Activated T-helper 17 cell treated with anti-CD3 and anti-CD28 coated beads, Interleukin-2, amount 50 U/mL, for 72 hours (primary cell): Measurements from ENCODE around the gene NRG3. TPM values are rescaled to one million over a fixed set of nuclear protein-coding genes. Genes with fewer than 3 reads are reported as not detected.
A peak's percentile ranks its signal among the peaks of the same experiment; 100 is the strongest.

Source experiments
- ATAC-seq: fragments of 150-1000 bp; cut with Tn5 transposase; replicated peaks from 2 replicates; pipeline ENCODE4 v1.10.0; 2021; ENCODE audit warnings: mild to moderate bottlenecking, moderate library complexity
- H3K27ac Mint-ChIP-seq: one replicate; pipeline ENCODE4 v1.8.0; 2022; ENCODE audit warnings: mixed read lengths
- H3K27me3 Mint-ChIP-seq: one replicate; pipeline ENCODE4 v1.8.0; 2022; ENCODE audit warnings: mixed read lengths
- H3K36me3 Mint-ChIP-seq: one replicate; pipeline ENCODE4 v1.8.0; 2022; ENCODE audit warnings: low read depth, mild to moderate bottlenecking, mixed read lengths
- H3K4me1 Mint-ChIP-seq: one replicate; pipeline ENCODE4 v1.8.0; 2022; ENCODE audit warnings: mixed read lengths
- H3K4me3 Mint-ChIP-seq: one replicate; pipeline ENCODE4 v1.8.0; 2022; ENCODE audit warnings: mild to moderate bottlenecking, mixed read lengths
- H3K9me3 Mint-ChIP-seq: one replicate; pipeline ENCODE4 v1.8.0; 2022; ENCODE audit warnings: mixed read lengths
- total RNA-seq, 2 donors: library from RNA; stranded (reverse); gene quantifications; one replicate each; pipeline ENCODE4 v1.2.3, GENCODE V29; 2022

NRG3 gene
- total RNA-seq, result not detected

GRCh38 chr10:81874875-81875466, at the start of gene NRG3:
NRG3 (plus strand) TSS chr10:81875194.
- Mint-ChIP-seq H3K27me3 (peaks cover 41% of the 10 kb centered on the region), H3K4me3 (peak within 1 kb of the TSS; percentile 43), H3K27ac (no peak within 1 kb of the TSS), H3K9me3 (peaks cover 4% of the 10 kb centered on the region), H3K36me3 (peaks cover 7% of the 10 kb centered on the region), H3K4me1 (peaks cover 10% of the 10 kb centered on the region)
- no peak for ATAC-seq

- peaks cover 11% of the 10 kb centered on the region for H3K9me3 Mint-ChIP-seq
- no peak for ATAC-seq
- no peaks in the 10 kb centered on the region for H3K36me3 Mint-ChIP-seq
- no peak overlapping the region for H3K4me3 Mint-ChIP-seq
- H3K27me3 Mint-ChIP-seq, result no peaks in the 10 kb centered on the region
- H3K4me1 Mint-ChIP-seq, result no peaks in the 10 kb centered on the region
- no peak overlapping the region for H3K27ac Mint-ChIP-seq
Observed at GRCh38 chr10:81828251-81828650, 46.7 kb upstream of the NRG3 start.

GRCh38 chr10:81831060-81831459, 43.9 kb upstream of the NRG3 start:
- H3K4me1 Mint-ChIP-seq, result no peaks in the 10 kb centered on the region
- ATAC-seq, result no peak
- peaks cover 8% of the 10 kb centered on the region for H3K9me3 Mint-ChIP-seq
- H3K4me3 Mint-ChIP-seq, result no peak overlapping the region
- no peaks in the 10 kb centered on the region for H3K36me3 Mint-ChIP-seq
- H3K27me3 Mint-ChIP-seq, result no peaks in the 10 kb centered on the region
- H3K27ac Mint-ChIP-seq, result no peak overlapping the region

GRCh38 chr10:81838950-81839349, 36.0 kb upstream of the NRG3 start:
- no peak for ATAC-seq
- Mint-ChIP-seq H3K27me3 (no peaks in the 10 kb centered on the region), H3K27ac (no peak overlapping the region), H3K36me3 (no peaks in the 10 kb centered on the region), H3K4me1 (no peaks in the 10 kb centered on the region), H3K9me3 (peaks cover 17% of the 10 kb centered on the region), H3K4me3 (no peak overlapping the region)

GRCh38 chr10:81843042-81843441, 32.0 kb upstream of the NRG3 start:
- ATAC-seq, result no peak
- no peak overlapping the region for H3K4me3 Mint-ChIP-seq
- H3K4me1 Mint-ChIP-seq, result no peaks in the 10 kb centered on the region
- peaks cover 9% of the 10 kb centered on the region for H3K9me3 Mint-ChIP-seq
- H3K36me3 Mint-ChIP-seq, result no peaks in the 10 kb centered on the region
- H3K27me3 Mint-ChIP-seq, result no peaks in the 10 kb centered on the region
- no peak overlapping the region for H3K27ac Mint-ChIP-seq

- H3K4me1 Mint-ChIP-seq, result no peaks in the 10 kb centered on the region
- H3K9me3 Mint-ChIP-seq, result no peaks in the 10 kb centered on the region
- no peak overlapping the region for H3K4me3 Mint-ChIP-seq
- no peak overlapping the region for H3K27ac Mint-ChIP-seq
- ATAC-seq, result no peak
- H3K27me3 Mint-ChIP-seq, result no peaks in the 10 kb centered on the region
- no peaks in the 10 kb centered on the region for H3K36me3 Mint-ChIP-seq
Observed at GRCh38 chr10:81847675-81848074, 27.3 kb upstream of the NRG3 start.

GRCh38 chr10:81848514-81848913, 26.5 kb upstream of the NRG3 start:
- no peaks in the 10 kb centered on the region for H3K4me1 Mint-ChIP-seq
- no peaks in the 10 kb centered on the region for H3K36me3 Mint-ChIP-seq
- H3K9me3 Mint-ChIP-seq, result no peaks in the 10 kb centered on the region
- no peak for ATAC-seq
- H3K4me3 Mint-ChIP-seq, result no peak overlapping the region
- H3K27me3 Mint-ChIP-seq, result no peaks in the 10 kb centered on the region
- no peak overlapping the region for H3K27ac Mint-ChIP-seq

GRCh38 chr10:81848931-81849330, 26.1 kb upstream of the NRG3 start:
- no peaks in the 10 kb centered on the region for H3K27me3 Mint-ChIP-seq
- H3K9me3 Mint-ChIP-seq, result no peaks in the 10 kb centered on the region
- no peak overlapping the region for H3K4me3 Mint-ChIP-seq
- H3K36me3 Mint-ChIP-seq, result no peaks in the 10 kb centered on the region
- H3K27ac Mint-ChIP-seq, result no peak overlapping the region
- no peak for ATAC-seq
- H3K4me1 Mint-ChIP-seq, result no peaks in the 10 kb centered on the region

GRCh38 chr10:81862596-81862995, 12.4 kb upstream of the NRG3 start:
- no peak for ATAC-seq
- Mint-ChIP-seq H3K4me1 (no peaks in the 10 kb centered on the region), H3K9me3 (peaks cover 4% of the 10 kb centered on the region), H3K36me3 (no peaks in the 10 kb centered on the region), H3K27me3 (no peaks in the 10 kb centered on the region), H3K27ac (no peak overlapping the region), H3K4me3 (no peak overlapping the region)

GRCh38 chr10:81863771-81864170, 11.2 kb upstream of the NRG3 start:
- ATAC-seq, result no peak
- Mint-ChIP-seq H3K27ac (no peak overlapping the region), H3K9me3 (peaks cover 8% of the 10 kb centered on the region), H3K27me3 (no peaks in the 10 kb centered on the region), H3K36me3 (no peaks in the 10 kb centered on the region), H3K4me3 (no peak overlapping the region), H3K4me1 (no peaks in the 10 kb centered on the region)

GRCh38 chr10:81865581-81865980, 9.4 kb upstream of the NRG3 start:
- peaks cover 8% of the 10 kb centered on the region for H3K9me3 Mint-ChIP-seq
- ATAC-seq, result no peak
- H3K27ac Mint-ChIP-seq, result no peak overlapping the region
- no peak overlapping the region for H3K4me3 Mint-ChIP-seq
- no peaks in the 10 kb centered on the region for H3K27me3 Mint-ChIP-seq
- H3K36me3 Mint-ChIP-seq, result no peaks in the 10 kb centered on the region
- H3K4me1 Mint-ChIP-seq, result no peaks in the 10 kb centered on the region

GRCh38 chr10:81866753-81867152, 8.2 kb upstream of the NRG3 start:
- Mint-ChIP-seq H3K27ac (no peak overlapping the region), H3K36me3 (no peaks in the 10 kb centered on the region), H3K9me3 (peaks cover 4% of the 10 kb centered on the region), H3K4me1 (no peaks in the 10 kb centered on the region), H3K27me3 (peaks cover 3% of the 10 kb centered on the region), H3K4me3 (no peak overlapping the region)
- ATAC-seq, result no peak

GRCh38 chr10:81870472-81870871, 4.5 kb upstream of the NRG3 start:
- Mint-ChIP-seq H3K27me3 (peaks cover 15% of the 10 kb centered on the region), H3K36me3 (no peaks in the 10 kb centered on the region), H3K9me3 (peaks cover 4% of the 10 kb centered on the region), H3K4me1 (no peaks in the 10 kb centered on the region), H3K4me3 (no peak overlapping the region), H3K27ac (no peak overlapping the region)
- no peak for ATAC-seq

- Mint-ChIP-seq H3K4me3 (no peak overlapping the region), H3K36me3 (peaks cover 7% of the 10 kb centered on the region), H3K27me3 (peaks cover 23% of the 10 kb centered on the region), H3K4me1 (peaks cover 9% of the 10 kb centered on the region), H3K27ac (no peak overlapping the region), H3K9me3 (peaks cover 4% of the 10 kb centered on the region)
- ATAC-seq, result no peak
Observed at GRCh38 chr10:81871558-81871957, 3.4 kb upstream of the NRG3 start.

- H3K4me3 Mint-ChIP-seq, result no peak overlapping the region
- no peak overlapping the region for H3K27ac Mint-ChIP-seq
- H3K9me3 Mint-ChIP-seq, result peaks cover 4% of the 10 kb centered on the region
- no peak for ATAC-seq
- H3K27me3 Mint-ChIP-seq, result peaks cover 30% of the 10 kb centered on the region
- peaks cover 7% of the 10 kb centered on the region for H3K36me3 Mint-ChIP-seq
- peaks cover 10% of the 10 kb centered on the region for H3K4me1 Mint-ChIP-seq
Observed at GRCh38 chr10:81872206-81872862, 2.7 kb upstream of the NRG3 start.
